Naive thymus-derived CD4-positive, alpha-beta T cell (primary cell): ENCODE data around the gene NELFB. TPM values are rescaled to one million over a fixed set of nuclear protein-coding genes. Genes with fewer than 3 reads are reported as not detected.
A peak's percentile ranks its signal among the peaks of the same experiment; 100 is the strongest.

Experiments
- ATAC-seq: fragments of 150-1000 bp; cut with Tn5 transposase; 2 replicates; pipeline ENCODE4 v1.10.0; 2021; ENCODE audit warnings: mild to moderate bottlenecking, moderate library complexity
- CTCF ChIA-PET: fragments of 350-600 bp; sonication (Branson Sonifier 250); formaldehyde crosslinking; loops from one replicate; lab custom pipeline; 2021; ENCODE audit warnings: antibody characterized with exemption; lab: Charles Lee
- POLR2A ChIA-PET: fragments of 350-600 bp; sonication (Branson Sonifier 250); formaldehyde crosslinking; loops from one replicate; lab custom pipeline; 2021; ENCODE audit warnings: antibody characterized with exemption, inconsistent platforms; lab: Charles Lee
- DNase-seq, 9 donors: peaks; one replicate each; pipeline versions ENCODE4 v3.0.0 to v3.0.0-alpha.2; 2020 to 2022; ENCODE audit warnings: mixed read lengths in 1 of 9
- H3K27ac ChIP-seq: one replicate; pipeline ENCODE4 v1.7.0; 2013; ENCODE audit warnings: mild to moderate bottlenecking, low read depth, low read length, moderate library complexity
- H3K27me3 ChIP-seq, 2 donors: one replicate each; pipeline ENCODE4 v1.7.0; 2013; ENCODE audit warnings: low read length in 2 of 2, mild to moderate bottlenecking in 2 of 2, moderate library complexity in 2 of 2; ENCODE audit not compliant: control insufficient read depth in 2 of 2, insufficient read depth in 2 of 2
- H3K36me3 ChIP-seq, 3 experiments: 1 replicate in 2 of 3; 2 replicates in 1 of 3; pipeline ENCODE4 v1.7.0; 2013; ENCODE audit warnings: low read length in 3 of 3, mild to moderate bottlenecking in 3 of 3, moderate library complexity in 1 of 3; ENCODE audit not compliant: insufficient read depth in 3 of 3, control insufficient read depth in 2 of 3
- H3K4me1 ChIP-seq, 2 donors: one replicate each; pipeline ENCODE4 v1.7.0; 2013; ENCODE audit warnings: low read length in 2 of 2, mild to moderate bottlenecking in 2 of 2, moderate library complexity in 1 of 2; ENCODE audit not compliant: control insufficient read depth in 2 of 2, insufficient read depth in 2 of 2
- H3K4me3 ChIP-seq: 2 replicates; pipeline ENCODE4 v1.7.0; 2013; ENCODE audit warnings: mild to moderate bottlenecking, low read length
- H3K9me3 ChIP-seq, 3 experiments: 1 replicate in 2 of 3; 2 replicates in 1 of 3; pipeline ENCODE4 v1.7.0; 2013; ENCODE audit warnings: low read length in 3 of 3; ENCODE audit not compliant: control insufficient read depth in 2 of 3
- H3K27ac Mint-ChIP-seq, 9 donors: one replicate each; pipeline ENCODE4 v1.8.0; 2020 to 2022; ENCODE audit warnings: mixed read lengths in 9 of 9, mild to moderate bottlenecking in 8 of 9, moderate library complexity in 5 of 9, inconsistent platforms in 2 of 9
- H3K27me3 Mint-ChIP-seq, 5 donors: one replicate each; pipeline ENCODE4 v1.8.0; 2021 to 2022; ENCODE audit warnings: mixed read lengths in 5 of 5, mild to moderate bottlenecking in 1 of 5
- H3K36me3 Mint-ChIP-seq, 5 donors: one replicate each; pipeline ENCODE4 v1.8.0; 2020 to 2022; ENCODE audit warnings: mixed read lengths in 5 of 5, mild to moderate bottlenecking in 3 of 5, inconsistent platforms in 1 of 5
- H3K4me1 Mint-ChIP-seq, 7 donors: one replicate each; pipeline ENCODE4 v1.8.0; 2020 to 2022; ENCODE audit warnings: mixed read lengths in 7 of 7, mild to moderate bottlenecking in 3 of 7, inconsistent platforms in 1 of 7
- H3K4me3 Mint-ChIP-seq, 10 donors: one replicate each; pipeline ENCODE4 v1.8.0; 2020 to 2022; ENCODE audit warnings: mild to moderate bottlenecking in 10 of 10, mixed read lengths in 10 of 10, moderate library complexity in 6 of 10, inconsistent platforms in 2 of 10
- H3K9me3 Mint-ChIP-seq, 11 donors: one replicate each; pipeline ENCODE4 v1.8.0; 2020 to 2022; ENCODE audit warnings: mixed read lengths in 11 of 11, mild to moderate bottlenecking in 4 of 11, inconsistent platforms in 1 of 11, moderate library complexity in 1 of 11
- intact Hi-C, 2 donors: fragments of 100-400 bp; cut with micrococcal nuclease; formaldehyde crosslinking; loops; one replicate each; pipeline ENCODE4 v1.15.1; 2023
- polyA plus RNA-seq, 2 donors: library from polyadenylated mRNA; unstranded; fragments of 300-500 nt; fragmentation: Illumina TruSeq; gene quantifications; one replicate each; pipeline ENCODE4 v1.2.3, GENCODE V29; 2021
- total RNA-seq, 6 experiments: library from RNA in 5 of 6; stranded (reverse) in 5 of 6; gene quantifications; 1 replicate in 5 of 6; 2 replicates in 1 of 6; pipeline ENCODE4 v1.2.3 and lab custom pipeline; 2021 to 2026

The NELFB gene
- total and polyA plus RNA-seq, 7 experiments from 2014 or later: 22.9 to 64.2 (median 38.9) TPM

GRCh38 chr9:137321726-137322361 lies 66.7 kb downstream of the NELFB start:
- H3K27ac Mint-ChIP-seq: peak overlapping the region in 1 of 9 donors; percentile 38

More at GRCh38 chr9:137321726-137322361, 66.7 kb downstream of the NELFB start:
- Histone ChIP-seq H3K4me3 (no peak overlapping the region), H3K4me1 (peaks cover 0 to 10% of the 10 kb centered on the region in 2 donors), H3K27ac (no peak overlapping the region), H3K36me3 (no peaks in the 10 kb centered on the region), H3K9me3 (no peaks in the 10 kb centered on the region), H3K27me3 (peaks cover 0 to 8% of the 10 kb centered on the region in 2 donors)
- H3K9me3 Mint-ChIP-seq: peaks cover 0 to 4% (median 0%) of the 10 kb centered on the region in 11 donors
- H3K4me3 Mint-ChIP-seq: peak overlapping the region in 1 of 10 donors; percentile 72
- ChIA-PET CTCF (no interaction called here), POLR2A (no interaction called here)
- peaks cover 0 to 7% (median 3%) of the 10 kb centered on the region in 5 donors for H3K36me3 Mint-ChIP-seq
- DNase-seq: no peak
- H3K4me1 Mint-ChIP-seq: peaks cover 4 to 16% (median 11%) of the 10 kb centered on the region in 7 donors
- intact Hi-C loops: no loop called here
- H3K27me3 Mint-ChIP-seq: peaks cover 0 to 12% (median 2%) of the 10 kb centered on the region in 5 donors
- no peak for ATAC-seq

Other genes starting within 250 kb of the NELFB start
- 100 to 1,000 TPM in 1 of 5 experiments, 10 to 100 TPM in 4; 18.4 to 112 (median 26.7) TPM for gene ABCA2, start 227.1 kb upstream of the NELFB start, total RNA-seq
- 1 to 10 TPM; 1.8 to 2.5 TPM for gene ABCA2, start 227.1 kb upstream of the NELFB start, polyA plus RNA-seq
- gene FUT7, start 223.2 kb upstream of the NELFB start, total RNA-seq: 1 to 10 TPM in 1 of 5 experiments, under 1 TPM in 3, not detected in 1; 0.27 to 4.6 (median 0.50) TPM
- gene FUT7, start 223.2 kb upstream of the NELFB start, polyA plus RNA-seq: under 1 TPM; 0.06 to 0.25 TPM
- gene NPDC1, start 209.2 kb upstream of the NELFB start, total RNA-seq: 10 to 100 TPM in 2 of 5 experiments, 1 to 10 TPM in 3; 2.3 to 37.5 (median 7.4) TPM
- 1 to 10 TPM in 1 of 2 donors, under 1 TPM in 1; 0.36 to 1.2 TPM for gene NPDC1, start 209.2 kb upstream of the NELFB start, polyA plus RNA-seq
- gene ENTPD2, start 201.3 kb upstream of the NELFB start, total RNA-seq: not detected
- gene ENTPD2, start 201.3 kb upstream of the NELFB start, polyA plus RNA-seq: not detected
- 10 to 100 TPM in 1 of 5 experiments, 1 to 10 TPM in 1, under 1 TPM in 3; 0.16 to 22.1 (median 0.74) TPM for gene SAPCD2, start 184.8 kb upstream of the NELFB start, total RNA-seq
- gene SAPCD2, start 184.8 kb upstream of the NELFB start, polyA plus RNA-seq: under 1 TPM in 1 of 2 donors, not detected in 1; 0.18 TPM
- 10 to 100 TPM; 11.6 to 27.6 (median 15.2) TPM for gene UAP1L1, start 177.8 kb upstream of the NELFB start, total RNA-seq
- 1 to 10 TPM in 1 of 2 donors, under 1 TPM in 1; 0.71 to 1.4 TPM for gene UAP1L1, start 177.8 kb upstream of the NELFB start, polyA plus RNA-seq
- 10 to 100 TPM; 57.3 to 74.2 (median 70.2) TPM for gene MAN1B1, start 168.3 kb upstream of the NELFB start, total RNA-seq
- 10 to 100 TPM; 36.0 to 51.2 TPM for gene MAN1B1, start 168.3 kb upstream of the NELFB start, polyA plus RNA-seq
- 100 to 1,000 TPM; 235 to 328 (median 298) TPM for gene DPP7, start 140.6 kb upstream of the NELFB start, total RNA-seq
- gene DPP7, start 140.6 kb upstream of the NELFB start, polyA plus RNA-seq: 100 to 1,000 TPM in 1 of 2 donors, 10 to 100 TPM in 1; 86.9 to 120 TPM
- gene GRIN1, start 116.2 kb upstream of the NELFB start, total RNA-seq: not detected
- gene GRIN1, start 116.2 kb upstream of the NELFB start, polyA plus RNA-seq: not detected
- gene LRRC26, start 85.3 kb upstream of the NELFB start, total RNA-seq: under 1 TPM in 1 of 5 experiments, not detected in 4; 0.42 TPM
- not detected for gene LRRC26, start 85.3 kb upstream of the NELFB start, polyA plus RNA-seq
- not detected for gene TMEM210, start 83.3 kb upstream of the NELFB start, total RNA-seq
- gene TMEM210, start 83.3 kb upstream of the NELFB start, polyA plus RNA-seq: not detected
- 100 to 1,000 TPM in 4 of 5 experiments, 10 to 100 TPM in 1; 77.3 to 147 (median 134) TPM for gene ANAPC2, start 66.8 kb upstream of the NELFB start, total RNA-seq
- 1 to 10 TPM; 7.4 to 7.8 TPM for gene ANAPC2, start 66.8 kb upstream of the NELFB start, polyA plus RNA-seq
- gene SSNA1, start 66.7 kb upstream of the NELFB start, total RNA-seq: 10 to 100 TPM; 37.9 to 75.6 (median 46.8) TPM
- gene SSNA1, start 66.7 kb upstream of the NELFB start, polyA plus RNA-seq: 100 to 1,000 TPM; 106 to 133 TPM
- gene TPRN, start 54.6 kb upstream of the NELFB start, total RNA-seq: 10 to 100 TPM in 1 of 5 experiments, 1 to 10 TPM in 4; 7.1 to 13.5 (median 8.5) TPM
- under 1 TPM; 0.35 to 0.54 TPM for gene TPRN, start 54.6 kb upstream of the NELFB start, polyA plus RNA-seq
- 10 to 100 TPM; 22.6 to 43.2 (median 34.7) TPM for gene TMEM203, start 49.7 kb upstream of the NELFB start, total RNA-seq
- gene TMEM203, start 49.7 kb upstream of the NELFB start, polyA plus RNA-seq: 100 to 1,000 TPM; 156 to 172 TPM
- gene NDOR1, start 49.6 kb upstream of the NELFB start, total RNA-seq: 10 to 100 TPM; 32.2 to 42.0 (median 34.0) TPM
- gene NDOR1, start 49.6 kb upstream of the NELFB start, polyA plus RNA-seq: 10 to 100 TPM in 1 of 2 donors, 1 to 10 TPM in 1; 4.5 to 10.3 TPM
- gene RNF208, start 33.1 kb upstream of the NELFB start, total RNA-seq: 1 to 10 TPM in 4 of 5 experiments, under 1 TPM in 1; 0.85 to 4.3 (median 1.2) TPM
- gene RNF208, start 33.1 kb upstream of the NELFB start, polyA plus RNA-seq: not detected
- gene CYSRT1, start 30.2 kb upstream of the NELFB start, total RNA-seq: under 1 TPM in 3 of 5 experiments, not detected in 2; 0.45 to 0.63 (median 0.46) TPM
- gene CYSRT1, start 30.2 kb upstream of the NELFB start, polyA plus RNA-seq: under 1 TPM in 1 of 2 donors, not detected in 1; 0.52 TPM
- under 1 TPM in 1 of 5 experiments, not detected in 4; 0.12 TPM for gene RNF224, start 27.8 kb upstream of the NELFB start, total RNA-seq
- not detected for gene RNF224, start 27.8 kb upstream of the NELFB start, polyA plus RNA-seq
- under 1 TPM in 2 of 5 experiments, not detected in 3; 0.16 TPM for gene SLC34A3, start 24.4 kb upstream of the NELFB start, total RNA-seq
- not detected for gene SLC34A3, start 24.4 kb upstream of the NELFB start, polyA plus RNA-seq
- 100 to 1,000 TPM in 1 of 5 experiments, 10 to 100 TPM in 4; 44.2 to 260 (median 87.5) TPM for gene TUBB4B, start 14.0 kb upstream of the NELFB start, total RNA-seq
- 10 to 100 TPM; 17.5 to 49.9 TPM for gene TUBB4B, start 14.0 kb upstream of the NELFB start, polyA plus RNA-seq
- gene STPG3, start 4.0 kb upstream of the NELFB start, total RNA-seq: not detected
- not detected for gene STPG3, start 4.0 kb upstream of the NELFB start, polyA plus RNA-seq
- gene TOR4A, start 22.4 kb downstream of the NELFB start, total RNA-seq: 10 to 100 TPM in 2 of 5 experiments, 1 to 10 TPM in 2, under 1 TPM in 1; 0.84 to 16.6 (median 2.3) TPM
- gene TOR4A, start 22.4 kb downstream of the NELFB start, polyA plus RNA-seq: under 1 TPM in 1 of 2 donors, not detected in 1; 0.07 TPM
- 1 to 10 TPM in 3 of 5 experiments, under 1 TPM in 2; 0.70 to 2.7 (median 1.7) TPM for gene NRARP, start 46.9 kb downstream of the NELFB start, total RNA-seq
- not detected for gene NRARP, start 46.9 kb downstream of the NELFB start, polyA plus RNA-seq
- gene EXD3, start 167.8 kb downstream of the NELFB start, total RNA-seq: 10 to 100 TPM; 11.7 to 27.2 (median 24.7) TPM
- 1 to 10 TPM; 3.5 to 7.6 TPM for gene EXD3, start 167.8 kb downstream of the NELFB start, polyA plus RNA-seq
- gene NOXA1, start 168.1 kb downstream of the NELFB start, total RNA-seq: 10 to 100 TPM in 2 of 5 experiments, 1 to 10 TPM in 2, under 1 TPM in 1; 0.94 to 11.1 (median 6.0) TPM
- gene NOXA1, start 168.1 kb downstream of the NELFB start, polyA plus RNA-seq: 1 to 10 TPM in 1 of 2 donors, under 1 TPM in 1; 0.73 to 2.6 TPM
- gene ENTPD8, start 186.0 kb downstream of the NELFB start, total RNA-seq: not detected
- not detected for gene ENTPD8, start 186.0 kb downstream of the NELFB start, polyA plus RNA-seq
- 10 to 100 TPM; 22.9 to 92.0 (median 57.3) TPM for gene NSMF, start 204.0 kb downstream of the NELFB start, total RNA-seq
- gene NSMF, start 204.0 kb downstream of the NELFB start, polyA plus RNA-seq: 10 to 100 TPM; 10.9 to 21.4 TPM